H9 (cell line): ENCODE results near the gene STRA6. TPM values are rescaled to one million over a fixed set of nuclear protein-coding genes. Genes with fewer than 3 reads are reported as not detected.

Source experiments
- DNase-seq: peaks from one replicate; pipeline ENCODE4 v3.0.0-alpha.2; 2017
- H2AFZ ChIP-seq: one replicate; pipeline ENCODE4 v1.6.1; 2013; ENCODE audit warnings: mild to moderate bottlenecking, low read length, control low read depth, moderate library complexity
- H2AK5ac ChIP-seq: 2 replicates; pipeline ENCODE4 v1.6.1; 2013; ENCODE audit warnings: low read length, control low read depth, mixed read lengths; ENCODE audit not compliant: insufficient read length
- H2BK120ac ChIP-seq: one replicate; pipeline ENCODE4 v1.6.1; 2013; ENCODE audit warnings: low read depth, mild to moderate bottlenecking, low read length, control low read depth, inconsistent platforms; ENCODE audit not compliant: poor library complexity, severe bottlenecking
- H2BK12ac ChIP-seq: 2 replicates; pipeline ENCODE4 v1.6.1; 2013; ENCODE audit warnings: low read length, control low read depth, mixed read lengths, low read depth; ENCODE audit not compliant: insufficient read length
- H2BK15ac ChIP-seq: 2 replicates; pipeline ENCODE4 v1.6.1; 2013; ENCODE audit warnings: low read depth, low read length, control low read depth
- H2BK20ac ChIP-seq: one replicate; pipeline ENCODE4 v1.6.1; 2013; ENCODE audit warnings: low read depth, mild to moderate bottlenecking, low read length, control low read depth, inconsistent platforms; ENCODE audit not compliant: poor library complexity, severe bottlenecking
- H2BK5ac ChIP-seq: 2 replicates; pipeline ENCODE4 v1.6.1; 2013; ENCODE audit warnings: low read length, control low read depth, mixed read lengths; ENCODE audit not compliant: insufficient read length
- H3K14ac ChIP-seq: 2 replicates; pipeline ENCODE4 v1.6.1; 2013; ENCODE audit warnings: low read length, control low read depth; ENCODE audit not compliant: insufficient read depth
- H3K18ac ChIP-seq: 2 replicates; pipeline ENCODE4 v1.6.1; 2013; ENCODE audit warnings: low read depth, mild to moderate bottlenecking, mixed read lengths, low read length, control low read depth; ENCODE audit not compliant: insufficient read length
- H3K23ac ChIP-seq: 2 replicates; pipeline ENCODE4 v1.6.1; 2013; ENCODE audit warnings: low read length, control low read depth, mixed read lengths, low read depth; ENCODE audit not compliant: insufficient read length
- H3K23me2 ChIP-seq: 2 replicates; pipeline ENCODE4 v1.6.1; 2013; ENCODE audit warnings: low read depth, mild to moderate bottlenecking, mixed read lengths, low read length, control low read depth; ENCODE audit not compliant: insufficient read length, poor library complexity, severe bottlenecking
- H3K27ac ChIP-seq: 2 replicates; pipeline ENCODE4 v1.5.1; 2013; ENCODE audit warnings: low read length, control low read depth, mixed read lengths, low read depth; ENCODE audit not compliant: insufficient read length
- H3K27me3 ChIP-seq: 2 replicates; pipeline ENCODE4 v1.6.1; 2013; ENCODE audit warnings: low read length, control low read depth, inconsistent platforms; ENCODE audit not compliant: insufficient read depth
- H3K4ac ChIP-seq: 2 replicates; pipeline ENCODE4 v1.6.1; 2013; ENCODE audit warnings: low read depth, mild to moderate bottlenecking, control low read depth, inconsistent platforms, low read length, moderate library complexity
- H3K4me1 ChIP-seq: 2 replicates; pipeline ENCODE4 v1.6.1; 2013; ENCODE audit warnings: low read length, control low read depth, inconsistent platforms; ENCODE audit not compliant: insufficient read depth
- H3K4me2 ChIP-seq: 2 replicates; pipeline ENCODE4 v1.6.1; 2013; ENCODE audit warnings: low read length, control low read depth, mixed read lengths; ENCODE audit not compliant: insufficient read length, insufficient read depth
- H3K56ac ChIP-seq: 2 replicates; pipeline ENCODE4 v1.6.1; 2013; ENCODE audit warnings: low read depth, mild to moderate bottlenecking, mixed read lengths, low read length, control low read depth; ENCODE audit not compliant: insufficient read length
- H3K79me1 ChIP-seq: 2 replicates; pipeline ENCODE4 v1.6.1; 2013; ENCODE audit warnings: low read depth, mild to moderate bottlenecking, moderate library complexity, low read length, control low read depth, inconsistent platforms; ENCODE audit not compliant: insufficient read depth, poor library complexity, severe bottlenecking
- H3K79me2 ChIP-seq: 2 replicates; pipeline ENCODE4 v1.6.1; 2013; ENCODE audit warnings: low read length, control low read depth, inconsistent platforms; ENCODE audit not compliant: insufficient read depth
- H3K9ac ChIP-seq: 2 replicates; pipeline ENCODE4 v1.6.1; 2013; ENCODE audit warnings: low read length, control low read depth, mixed read lengths; ENCODE audit not compliant: insufficient read length; ENCODE audit errors: extremely low read depth
- H3K9me3 ChIP-seq: one replicate; pipeline ENCODE4 v1.6.1; 2013; ENCODE audit warnings: low read depth, low read length, inconsistent platforms; ENCODE audit not compliant: control insufficient read depth
- H3T11ph ChIP-seq: one replicate; pipeline ENCODE4 v1.6.1; 2013; ENCODE audit warnings: mild to moderate bottlenecking, low read length, control low read depth, inconsistent platforms
- H4K20me1 ChIP-seq: one replicate; pipeline ENCODE4 v1.6.1; 2013; ENCODE audit not compliant: control insufficient read depth, insufficient read length, insufficient read depth
- H4K5ac ChIP-seq: 2 replicates; pipeline ENCODE4 v1.6.1; 2013; ENCODE audit warnings: low read depth, mild to moderate bottlenecking, mixed read lengths, low read length, control low read depth; ENCODE audit not compliant: insufficient read length
- H4K8ac ChIP-seq: replicated peaks from 2 replicates; pipeline ENCODE4 v1.6.1; 2013; ENCODE audit warnings: low read length, control low read depth, mixed read lengths, low read depth; ENCODE audit not compliant: insufficient read length
- H4K91ac ChIP-seq: 2 replicates; pipeline ENCODE4 v1.6.1; 2013; ENCODE audit warnings: low read depth, mild to moderate bottlenecking, moderate library complexity, mixed read lengths, low read length, control low read depth; ENCODE audit not compliant: insufficient read length
- H3K27ac Mint-ChIP-seq, 3 experiments: 2 replicates in 2 of 3; 3 replicates in 1 of 3; pipeline ENCODE4 v1.8.0; 2020 to 2021; ENCODE audit warnings: mixed read lengths in 3 of 3, mild to moderate bottlenecking in 1 of 3, moderate library complexity in 1 of 3
- H3K27me3 Mint-ChIP-seq: 2 replicates; pipeline ENCODE4 v1.8.0; 2021; ENCODE audit warnings: low read depth, mild to moderate bottlenecking, moderate library complexity, mixed read lengths
- H3K36me3 Mint-ChIP-seq, 3 experiments: 2 replicates in 2 of 3; 3 replicates in 1 of 3; pipeline ENCODE4 v1.8.0; 2020 to 2021; ENCODE audit warnings: low read depth in 3 of 3, mixed read lengths in 3 of 3; ENCODE audit not compliant: insufficient read depth in 1 of 3
- H3K4me1 Mint-ChIP-seq, 2 experiments: 2 replicates each; pipeline ENCODE4 v1.8.0; 2020; ENCODE audit warnings: mixed read lengths in 2 of 2
- H3K4me3 Mint-ChIP-seq, 2 experiments: 2 replicates in 1 of 2; 3 replicates in 1 of 2; pipeline ENCODE4 v1.8.0; 2020 to 2021; ENCODE audit warnings: mild to moderate bottlenecking in 2 of 2, mixed read lengths in 2 of 2, moderate library complexity in 1 of 2
- H3K9me3 Mint-ChIP-seq, 2 experiments: 2 replicates in 1 of 2; 3 replicates in 1 of 2; pipeline ENCODE4 v1.8.0; 2020; ENCODE audit warnings: mild to moderate bottlenecking in 2 of 2, mixed read lengths in 2 of 2, moderate library complexity in 1 of 2
- WGBS: extraction: QIAGEN DNeasy Blood & Tissue Kit; methylation state at CpG from one replicate; pipeline ENCODE4 v1.1.7; 2013; ENCODE audit warnings: missing lambda C conversion rate, low lambda C conversion rate, mixed read lengths; ENCODE audit not compliant: insufficient read length; ENCODE audit errors: extremely low coverage; 5-methylcytosine and 5-hydroxymethylcytosine counted together
- total RNA-seq: library from RNA; stranded (reverse); gene quantifications from 2 replicates; pipeline ENCODE4 v1.2.1, GENCODE V29; 2021
- TF ChIP-seq, protein P1 (sequence below): fragments of 200-600 bp; sonication (generic); conservative IDR thresholded peaks from 3 replicates; pipeline ENCODE4 v1.8.0; 2021; ENCODE audit warnings: antibody characterized with exemption, mild to moderate bottlenecking

STRA6 gene
- total RNA-seq, 1 experiment from 2014 or later = 12.8 TPM

GRCh38 chr15:74191798-74192197 is 10.8 kb downstream of the STRA6 start:
- H3K27ac Mint-ChIP-seq = no peak overlapping the region
- Histone ChIP-seq H3K23me2 (no peaks in the 10 kb centered on the region), H3K79me2 (no peaks in the 10 kb centered on the region), H4K8ac (no peak overlapping the region), H3K4ac (no peak overlapping the region), H3K4me1 (no peaks in the 10 kb centered on the region), H2AK5ac (no peak overlapping the region), H3K79me1 (no peaks in the 10 kb centered on the region), H4K91ac (no peak overlapping the region), H3K27me3 (no peaks in the 10 kb centered on the region), H3K27ac (no peak overlapping the region), H2BK120ac (no peak overlapping the region), H3T11ph (no peak overlapping the region), H4K5ac (no peak overlapping the region), H3K14ac (no peak overlapping the region; the same call in 1 of the 2 replicates), H3K23ac (no peak overlapping the region), H2BK20ac (no peak overlapping the region), H3K9me3 (no peaks in the 10 kb centered on the region), H3K4me2 (no peak overlapping the region), H3K9ac (no peak overlapping the region), H3K56ac (no peak overlapping the region), H2BK15ac (no peak overlapping the region), H4K20me1 (no peaks in the 10 kb centered on the region), H3K18ac (no peak overlapping the region), H2BK12ac (no peak overlapping the region), H2AFZ (no peak overlapping the region), H2BK5ac (no peak overlapping the region)
- no peak for DNase-seq
- peaks cover 8% of the 10 kb centered on the region; the same call in 1 of the 2 replicates for H3K27me3 Mint-ChIP-seq
- H3K4me3 Mint-ChIP-seq = no peak overlapping the region
- no peaks in the 10 kb centered on the region; a peak in 2 of 7 replicates for H3K36me3 Mint-ChIP-seq
- WGBS = no CpG with 5 or more reads among the region's 3 CpGs
- no peaks in the 10 kb centered on the region for H3K9me3 Mint-ChIP-seq
- TF ChIP-seq, protein P1, sequence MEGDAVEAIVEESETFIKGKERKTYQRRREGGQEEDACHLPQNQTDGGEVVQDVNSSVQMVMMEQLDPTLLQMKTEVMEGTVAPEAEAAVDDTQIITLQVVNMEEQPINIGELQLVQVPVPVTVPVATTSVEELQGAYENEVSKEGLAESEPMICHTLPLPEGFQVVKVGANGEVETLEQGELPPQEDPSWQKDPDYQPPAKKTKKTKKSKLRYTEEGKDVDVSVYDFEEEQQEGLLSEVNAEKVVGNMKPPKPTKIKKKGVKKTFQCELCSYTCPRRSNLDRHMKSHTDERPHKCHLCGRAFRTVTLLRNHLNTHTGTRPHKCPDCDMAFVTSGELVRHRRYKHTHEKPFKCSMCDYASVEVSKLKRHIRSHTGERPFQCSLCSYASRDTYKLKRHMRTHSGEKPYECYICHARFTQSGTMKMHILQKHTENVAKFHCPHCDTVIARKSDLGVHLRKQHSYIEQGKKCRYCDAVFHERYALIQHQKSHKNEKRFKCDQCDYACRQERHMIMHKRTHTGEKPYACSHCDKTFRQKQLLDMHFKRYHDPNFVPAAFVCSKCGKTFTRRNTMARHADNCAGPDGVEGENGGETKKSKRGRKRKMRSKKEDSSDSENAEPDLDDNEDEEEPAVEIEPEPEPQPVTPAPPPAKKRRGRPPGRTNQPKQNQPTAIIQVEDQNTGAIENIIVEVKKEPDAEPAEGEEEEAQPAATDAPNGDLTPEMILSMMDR = no peak
- peaks cover 0 to 9% of the 10 kb centered on the region in 2 experiments for H3K4me1 Mint-ChIP-seq
